ENCODE results near the gene ENO3. TPM values are rescaled to one million over a fixed set of nuclear protein-coding genes. Genes with fewer than 3 reads are reported as not detected.

ENO3 gene
- total and polyA plus RNA-seq, 2 donors (not counting 3 experiments of a cell fraction or from before 2014, with no cell fraction given) = 5.5 to 5.9 TPM

DNA sequence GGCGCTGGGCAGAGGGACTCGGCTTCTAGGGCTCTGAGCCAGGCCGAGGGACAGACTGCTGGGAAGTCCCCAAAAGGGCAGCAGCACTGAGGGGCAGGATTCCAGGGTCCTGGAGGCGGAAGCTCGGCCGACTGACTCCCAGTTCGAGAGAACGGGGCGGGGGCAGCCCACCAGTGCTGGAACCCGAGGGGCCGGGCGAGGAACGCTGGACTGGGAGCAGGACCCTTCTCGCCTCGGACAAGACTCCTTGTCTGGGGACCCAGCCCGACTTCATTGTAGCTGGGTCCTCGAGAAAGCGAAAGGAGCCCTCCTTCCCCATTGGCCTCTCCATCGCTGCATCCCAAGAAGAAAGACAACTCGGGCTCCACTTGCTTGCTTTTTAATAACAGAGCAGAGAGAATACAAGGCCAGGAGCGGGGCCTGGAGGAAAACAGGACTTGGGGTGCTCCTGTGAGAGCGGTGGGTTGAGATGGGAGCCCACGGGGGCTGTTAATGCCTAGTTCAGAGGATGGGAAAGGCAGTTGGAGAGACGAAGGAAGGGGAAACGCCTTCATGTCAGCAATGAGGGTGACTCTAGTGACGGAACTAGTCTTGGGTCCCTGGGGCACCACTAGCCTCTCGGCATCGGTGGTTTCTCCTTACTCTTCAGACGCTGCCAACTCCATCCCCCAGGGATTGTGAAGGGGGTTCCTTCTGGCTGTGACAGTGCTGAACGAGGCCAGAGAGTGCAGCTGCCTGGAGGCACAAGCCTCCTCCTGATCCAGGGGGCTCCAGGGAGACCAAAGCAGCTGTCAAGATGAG is 37.0 kb downstream of the ENO3 start:
- dilution Hi-C loops (cut with MboI; ENCODE audit: extremely low pct_ligation_motif_present, low sequenced_read_pairs) = no loop called here
- Histone ChIP-seq H3K79me2 (ENCODE audit: control insufficient read depth, insufficient read depth, low read length) (peaks cover 18% of the 10 kb centered on the region), H3K9me1 (replicated peaks; ENCODE audit: control insufficient read depth, extremely low read depth, insufficient read depth, low read length) (no peaks in the 10 kb centered on the region), H2AFZ (ENCODE audit: low read depth, low read length) (peak overlapping the region; percentile 96), H4K20me1 (replicated peaks; ENCODE audit: control insufficient read depth, extremely low read depth, insufficient read depth, low read length) (no peaks in the 10 kb centered on the region), H3K36me3 (ENCODE audit: control insufficient read depth in 2 of 2, extremely low read depth in 1 of 2, insufficient read depth in 2 of 2, low read length in 2 of 2) (peaks cover 2 to 3% of the 10 kb centered on the region in 2 experiments), H3K27me3 (ENCODE audit: control insufficient read depth in 2 of 2, insufficient read depth in 2 of 2, low read length in 2 of 2) (no peaks in the 10 kb centered on the region), H3K4me1 (ENCODE audit: control insufficient read depth, extremely low read depth, insufficient read depth, low read length) (peaks cover 21% of the 10 kb centered on the region), H3K27ac (ENCODE audit: insufficient read depth, low read depth, low read length) (peak overlapping the region; percentile 66), H3K9me3 (replicated peaks; ENCODE audit: control insufficient read depth, insufficient read depth, low read length) (no peaks in the 10 kb centered on the region), H3K4me3 (replicated peaks in 1 of 3; ENCODE audit: insufficient read depth in 1 of 3, low read depth in 1 of 3, low read length in 3 of 3) (peak overlapping the region; percentile 58 to 76 (median 60)), H3K4me2 (ENCODE audit: insufficient read depth, low read length) (peak overlapping the region; percentile 84), H3K9ac (replicated peaks; ENCODE audit: extremely low read depth, insufficient read depth, low read length) (peak overlapping the region; percentile 52)
- ChIA-PET POLR2A (interaction anchor here (0.9 kb wide), 1 partner anchor 9 kb away, joined by 4 read pairs; the partner anchor contains the start of genes INCA1 and KIF1C), CTCF (interaction anchor here (0.6 to 4.6 kb wide), 20 partner anchors 9 to 256 kb away, joined by 3 to 50 read pairs (median 4); partner anchors contain the start of genes INCA1, KIF1C and SPAG7)
- TSS peak; percentile 44 for BruUV-seq (replicated peaks)
- intact Hi-C loops (cut with micrococcal nuclease) = loop anchor here (1.0 to 2.0 kb wide), 4 partner anchors 9 to 79 kb away; partner anchors contain the start of genes INCA1, KIF1C, RNF167 and SLC25A11
- FAIRE-seq (no peak), DNase-seq (ENCODE audit: low read depth, low spot score) (no peak)
- TF ChIP-seq, protein P1, sequence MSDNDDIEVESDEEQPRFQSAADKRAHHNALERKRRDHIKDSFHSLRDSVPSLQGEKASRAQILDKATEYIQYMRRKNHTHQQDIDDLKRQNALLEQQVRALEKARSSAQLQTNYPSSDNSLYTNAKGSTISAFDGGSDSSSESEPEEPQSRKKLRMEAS (IDR thresholded peaks at IDR 0.05; ENCODE audit: insufficient read depth, insufficient read length) = no peak
- TF ChIP-seq POLR2AphosphoS5 (IDR thresholded peaks at IDR 0.05; ENCODE audit: insufficient read depth, low read depth, low read length) = peak; percentile 28

DNA sequence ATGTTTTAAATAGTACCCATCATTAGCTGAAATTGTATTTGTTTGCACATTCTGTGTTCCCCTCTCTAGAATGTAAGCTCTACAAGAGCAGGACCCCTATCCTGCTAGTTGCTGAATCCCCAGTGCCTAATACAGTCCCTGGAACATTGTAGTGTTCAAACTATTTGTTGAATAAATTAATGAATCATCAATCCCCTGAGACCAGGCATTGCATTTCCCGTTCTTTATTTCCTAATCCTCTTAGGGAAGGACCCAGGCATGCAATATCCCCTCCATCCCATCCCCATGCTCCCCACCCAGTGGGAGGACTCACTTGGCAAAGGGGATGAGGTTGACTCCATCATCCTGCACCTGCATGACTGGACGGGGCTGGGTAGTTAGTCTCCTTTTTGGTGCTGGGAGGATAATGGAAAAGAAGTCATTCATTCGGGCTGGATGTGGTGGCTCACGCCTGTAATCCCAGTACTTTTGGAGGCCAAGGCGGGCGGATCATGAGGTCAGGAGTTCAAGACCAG is 43.2 kb downstream of the ENO3 start:
- Histone ChIP-seq H3K9ac (replicated peaks; ENCODE audit: extremely low read depth, insufficient read depth, low read length) (no peak overlapping the region), H3K4me1 (ENCODE audit: control insufficient read depth, extremely low read depth, insufficient read depth, low read length) (peaks cover 9% of the 10 kb centered on the region), H3K36me3 (ENCODE audit: control insufficient read depth in 2 of 2, extremely low read depth in 1 of 2, insufficient read depth in 2 of 2, low read length in 2 of 2) (no peaks in the 10 kb centered on the region), H3K27ac (ENCODE audit: insufficient read depth, low read depth, low read length) (no peak overlapping the region), H3K9me1 (replicated peaks; ENCODE audit: control insufficient read depth, extremely low read depth, insufficient read depth, low read length) (no peaks in the 10 kb centered on the region), H3K9me3 (replicated peaks; ENCODE audit: control insufficient read depth, insufficient read depth, low read length) (no peaks in the 10 kb centered on the region), H3K4me3 (replicated peaks in 1 of 3; ENCODE audit: insufficient read depth in 1 of 3, low read depth in 1 of 3, low read length in 3 of 3) (no peak overlapping the region), H4K20me1 (replicated peaks; ENCODE audit: control insufficient read depth, extremely low read depth, insufficient read depth, low read length) (no peaks in the 10 kb centered on the region), H3K79me2 (ENCODE audit: control insufficient read depth, insufficient read depth, low read length) (peaks cover 13% of the 10 kb centered on the region), H3K27me3 (ENCODE audit: control insufficient read depth in 2 of 2, insufficient read depth in 2 of 2, low read length in 2 of 2) (no peaks in the 10 kb centered on the region), H3K4me2 (ENCODE audit: insufficient read depth, low read length) (no peak overlapping the region), H2AFZ (ENCODE audit: low read depth, low read length) (no peak overlapping the region)
- ChIA-PET CTCF (no interaction called here), POLR2A (no interaction called here)
- no TSS peak for BruUV-seq (replicated peaks)
- TF ChIP-seq EZH2 (IDR thresholded peaks at IDR 0.05; ENCODE audit: borderline replicate concordance, low read depth, low read length, severe bottlenecking) (no peak), MYC (IDR thresholded peaks at IDR 0.05; ENCODE audit: low read depth, low read length) (no peak), FOS (IDR thresholded peaks at IDR 0.05; ENCODE audit: borderline replicate concordance, insufficient read depth, low read length) (no peak), GATA2 (IDR thresholded peaks at IDR 0.05; ENCODE audit: insufficient read depth, insufficient read length, low read depth, low read length) (no peak)
- TF ChIP-seq, protein P2, sequence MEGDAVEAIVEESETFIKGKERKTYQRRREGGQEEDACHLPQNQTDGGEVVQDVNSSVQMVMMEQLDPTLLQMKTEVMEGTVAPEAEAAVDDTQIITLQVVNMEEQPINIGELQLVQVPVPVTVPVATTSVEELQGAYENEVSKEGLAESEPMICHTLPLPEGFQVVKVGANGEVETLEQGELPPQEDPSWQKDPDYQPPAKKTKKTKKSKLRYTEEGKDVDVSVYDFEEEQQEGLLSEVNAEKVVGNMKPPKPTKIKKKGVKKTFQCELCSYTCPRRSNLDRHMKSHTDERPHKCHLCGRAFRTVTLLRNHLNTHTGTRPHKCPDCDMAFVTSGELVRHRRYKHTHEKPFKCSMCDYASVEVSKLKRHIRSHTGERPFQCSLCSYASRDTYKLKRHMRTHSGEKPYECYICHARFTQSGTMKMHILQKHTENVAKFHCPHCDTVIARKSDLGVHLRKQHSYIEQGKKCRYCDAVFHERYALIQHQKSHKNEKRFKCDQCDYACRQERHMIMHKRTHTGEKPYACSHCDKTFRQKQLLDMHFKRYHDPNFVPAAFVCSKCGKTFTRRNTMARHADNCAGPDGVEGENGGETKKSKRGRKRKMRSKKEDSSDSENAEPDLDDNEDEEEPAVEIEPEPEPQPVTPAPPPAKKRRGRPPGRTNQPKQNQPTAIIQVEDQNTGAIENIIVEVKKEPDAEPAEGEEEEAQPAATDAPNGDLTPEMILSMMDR (IDR thresholded peaks at IDR 0.05; ENCODE audit: extremely low read depth in 1 of 2, insufficient read depth in 1 of 2, low read depth in 1 of 2, low read length in 2 of 2) = no peak
- TF ChIP-seq, protein P1 (IDR thresholded peaks at IDR 0.05; ENCODE audit: insufficient read depth, insufficient read length) = no peak
- FAIRE-seq (no peak), DNase-seq (ENCODE audit: low read depth, low spot score) (no peak)
- intact Hi-C loops (cut with micrococcal nuclease) (no loop called here), dilution Hi-C loops (cut with MboI; ENCODE audit: extremely low pct_ligation_motif_present, low sequenced_read_pairs) (no loop called here)

Data from endothelial cell of umbilical vein (primary cell).